Bronchial epithelial cell (primary cell): ENCODE measurements around the gene PPARD. TPM values are rescaled to one million over a fixed set of nuclear protein-coding genes. Genes with fewer than 3 reads are reported as not detected.

Source experiments
- DNase-seq: peaks from one replicate; pipeline ENCODE4 v3.0.0-alpha.2; 2010; ENCODE audit warnings: low read depth
- FAIRE-seq: peaks from 2 replicates; lab custom pipeline; 2011; peaks lifted over from hg19 to GRCh38; lab: Jason Lieb, UNC
- H3K27me3 ChIP-seq: 2 replicates; pipeline ENCODE4 v1.5.1; 2011; ENCODE audit warnings: low read length; ENCODE audit not compliant: control insufficient read depth, insufficient read depth
- H3K36me3 ChIP-seq: 2 replicates; pipeline ENCODE4 v1.5.1; 2011; ENCODE audit warnings: low read length; ENCODE audit not compliant: control insufficient read depth, insufficient read depth
- H3K4me3 ChIP-seq: 2 replicates; pipeline ENCODE4 v1.5.1; 2011; ENCODE audit warnings: mild to moderate bottlenecking, low read depth, low read length, control low read depth
- total RNA-seq: library from RNA; depleted of rRNA; stranded (reverse); fragments of >200 nt; gene quantifications from 2 replicates; pipeline ENCODE4 v1.2.1, GENCODE V29; 2014
- TF ChIP-seq, protein P1 (sequence below): IDR thresholded peaks from 2 replicates; pipeline ENCODE4 v1.5.1; 2011; ENCODE audit warnings: mild to moderate bottlenecking, moderate library complexity, low read length, control low read depth, inconsistent platforms; ENCODE audit not compliant: insufficient read depth, severe bottlenecking

The PPARD gene
- total RNA-seq, 1 donor from 2014 or later, result 10.3 TPM

DNA sequence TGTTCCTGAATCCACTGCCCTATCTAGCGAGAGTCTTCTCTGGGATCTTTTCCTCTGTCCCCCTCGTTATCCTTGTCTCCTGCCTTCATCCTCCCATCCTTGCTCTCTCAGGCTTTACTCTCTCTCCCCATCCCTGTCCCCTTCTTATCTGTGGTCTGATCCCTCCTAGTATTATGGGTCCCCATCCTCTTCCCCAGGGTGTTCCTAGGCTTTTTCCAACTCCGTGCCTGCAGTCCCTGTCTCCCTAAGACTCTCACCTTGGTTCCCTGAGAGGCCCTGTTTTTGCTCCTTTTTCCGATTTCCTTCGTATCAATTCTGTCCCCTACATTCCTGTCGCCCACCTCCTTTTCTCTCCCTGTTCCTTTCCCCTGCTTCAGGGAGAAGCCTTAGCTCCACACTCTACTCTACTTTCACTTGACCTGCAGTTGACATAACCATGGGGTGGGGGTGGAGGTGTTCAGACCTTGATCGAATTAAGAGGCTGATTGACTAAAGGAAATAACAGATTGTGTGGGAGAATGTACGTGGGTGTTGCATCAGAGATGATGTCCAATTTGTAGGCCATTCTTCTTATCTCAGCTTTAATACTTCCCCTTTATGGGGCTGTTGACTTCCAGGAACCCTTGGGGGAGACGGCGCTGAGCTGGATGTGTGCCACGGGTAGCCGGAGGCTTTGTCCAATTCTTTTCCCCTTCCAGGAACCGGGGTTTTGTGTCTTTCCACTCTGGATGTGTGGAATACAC lies 905 bp downstream of the PPARD start:
- FAIRE-seq (no peak), DNase-seq (peak; percentile 30)
- TF ChIP-seq, protein P1, sequence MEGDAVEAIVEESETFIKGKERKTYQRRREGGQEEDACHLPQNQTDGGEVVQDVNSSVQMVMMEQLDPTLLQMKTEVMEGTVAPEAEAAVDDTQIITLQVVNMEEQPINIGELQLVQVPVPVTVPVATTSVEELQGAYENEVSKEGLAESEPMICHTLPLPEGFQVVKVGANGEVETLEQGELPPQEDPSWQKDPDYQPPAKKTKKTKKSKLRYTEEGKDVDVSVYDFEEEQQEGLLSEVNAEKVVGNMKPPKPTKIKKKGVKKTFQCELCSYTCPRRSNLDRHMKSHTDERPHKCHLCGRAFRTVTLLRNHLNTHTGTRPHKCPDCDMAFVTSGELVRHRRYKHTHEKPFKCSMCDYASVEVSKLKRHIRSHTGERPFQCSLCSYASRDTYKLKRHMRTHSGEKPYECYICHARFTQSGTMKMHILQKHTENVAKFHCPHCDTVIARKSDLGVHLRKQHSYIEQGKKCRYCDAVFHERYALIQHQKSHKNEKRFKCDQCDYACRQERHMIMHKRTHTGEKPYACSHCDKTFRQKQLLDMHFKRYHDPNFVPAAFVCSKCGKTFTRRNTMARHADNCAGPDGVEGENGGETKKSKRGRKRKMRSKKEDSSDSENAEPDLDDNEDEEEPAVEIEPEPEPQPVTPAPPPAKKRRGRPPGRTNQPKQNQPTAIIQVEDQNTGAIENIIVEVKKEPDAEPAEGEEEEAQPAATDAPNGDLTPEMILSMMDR, result no peak
- Histone ChIP-seq H3K4me3 (peak overlapping the region; percentile 88), H3K27me3 (no peaks in the 10 kb centered on the region), H3K36me3 (peaks cover 10% of the 10 kb centered on the region)

DNA sequence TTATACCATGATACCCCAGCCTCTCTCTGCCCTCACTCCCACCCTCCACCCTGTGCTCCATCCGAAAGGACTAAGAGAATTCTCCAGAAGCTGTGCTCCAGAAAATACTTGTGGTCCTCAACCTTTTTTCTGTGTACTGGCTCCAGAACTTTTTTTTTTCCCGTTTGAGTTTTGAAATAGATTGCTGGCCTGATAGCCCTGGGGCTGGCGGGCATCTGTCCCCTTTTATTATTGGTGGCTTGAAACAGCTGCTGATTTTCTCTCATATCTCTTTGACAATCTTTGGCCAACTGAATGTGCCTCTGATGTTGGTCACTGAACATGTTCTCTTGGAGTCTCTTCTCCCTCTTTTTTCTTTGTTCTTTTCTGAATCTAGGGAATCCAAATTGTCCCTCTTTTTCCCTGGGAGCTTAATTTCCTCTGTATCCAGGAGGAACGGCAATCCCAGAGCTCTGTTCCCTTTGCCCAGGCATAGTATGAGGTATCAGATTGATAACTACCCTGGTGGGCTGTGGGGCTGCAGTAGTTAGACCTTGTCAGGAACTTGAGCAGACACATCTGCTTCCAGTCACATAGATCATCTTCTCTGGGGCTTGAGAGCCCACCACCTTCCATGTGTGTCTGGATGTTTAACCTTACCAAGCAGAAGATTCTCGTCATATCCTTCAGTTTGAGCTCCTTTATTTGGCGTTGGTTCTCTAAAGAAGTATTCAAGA lies 1.6 kb downstream of the PPARD start:
- FAIRE-seq, result no peak
- H3K4me3 ChIP-seq, result peak overlapping the region; percentile 88
- DNase-seq, result no peak

DNA sequence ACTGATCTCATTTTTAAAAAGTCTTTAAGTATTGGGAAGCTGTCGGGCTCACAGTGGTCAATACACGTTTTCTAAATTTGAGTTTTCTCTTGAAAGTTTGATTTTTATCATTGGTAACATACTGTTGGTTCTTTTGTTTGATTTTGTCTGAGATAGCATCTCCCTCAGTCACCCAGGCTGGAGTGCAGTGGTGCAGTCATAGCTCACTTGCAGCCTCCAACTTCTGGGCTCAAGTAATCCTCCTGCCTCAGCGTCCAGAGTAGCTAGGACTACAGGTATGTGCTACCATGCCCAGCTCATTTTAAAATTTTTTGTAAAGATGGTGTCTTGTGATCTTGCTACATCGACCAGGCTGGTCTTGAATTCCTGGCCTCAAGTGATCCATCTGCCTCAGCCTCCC lies 9.1 kb downstream of the PPARD start:
- TF ChIP-seq, protein P1, result no peak
- Histone ChIP-seq H3K36me3 (peaks cover 17% of the 10 kb centered on the region), H3K4me3 (no peak overlapping the region), H3K27me3 (no peaks in the 10 kb centered on the region)
- DNase-seq, result no peak
- FAIRE-seq, result no peak

More for the DNA sequence above, 1.6 kb downstream of the PPARD start:
- Histone ChIP-seq H3K27me3 (no peaks in the 10 kb centered on the region), H3K36me3 (peaks cover 12% of the 10 kb centered on the region)
- TF ChIP-seq, protein P1, result no peak

DNA sequence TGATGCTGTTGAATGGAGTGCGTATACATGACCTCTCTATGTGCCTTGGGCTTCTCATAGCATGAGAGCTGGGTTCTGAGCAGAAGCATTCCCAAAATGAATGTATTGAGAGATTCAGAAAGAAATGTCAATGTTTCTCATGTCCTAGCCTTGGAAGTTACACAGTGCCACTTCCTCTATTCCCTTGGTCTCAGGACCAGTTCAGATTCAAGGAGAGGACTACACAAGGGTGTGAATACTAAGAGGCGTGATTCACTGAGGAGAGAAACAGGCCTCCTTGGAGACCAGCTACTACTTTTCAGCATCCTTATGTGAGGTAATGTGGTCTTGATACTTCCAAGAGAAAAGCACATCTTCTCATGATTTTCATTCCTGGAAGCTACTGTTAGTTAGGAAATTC lies 10.4 kb downstream of the PPARD start:
- FAIRE-seq (no peak), DNase-seq (no peak)
- Histone ChIP-seq H3K36me3 (peaks cover 15% of the 10 kb centered on the region), H3K4me3 (no peak overlapping the region), H3K27me3 (no peaks in the 10 kb centered on the region)
- TF ChIP-seq, protein P1, result no peak

DNA sequence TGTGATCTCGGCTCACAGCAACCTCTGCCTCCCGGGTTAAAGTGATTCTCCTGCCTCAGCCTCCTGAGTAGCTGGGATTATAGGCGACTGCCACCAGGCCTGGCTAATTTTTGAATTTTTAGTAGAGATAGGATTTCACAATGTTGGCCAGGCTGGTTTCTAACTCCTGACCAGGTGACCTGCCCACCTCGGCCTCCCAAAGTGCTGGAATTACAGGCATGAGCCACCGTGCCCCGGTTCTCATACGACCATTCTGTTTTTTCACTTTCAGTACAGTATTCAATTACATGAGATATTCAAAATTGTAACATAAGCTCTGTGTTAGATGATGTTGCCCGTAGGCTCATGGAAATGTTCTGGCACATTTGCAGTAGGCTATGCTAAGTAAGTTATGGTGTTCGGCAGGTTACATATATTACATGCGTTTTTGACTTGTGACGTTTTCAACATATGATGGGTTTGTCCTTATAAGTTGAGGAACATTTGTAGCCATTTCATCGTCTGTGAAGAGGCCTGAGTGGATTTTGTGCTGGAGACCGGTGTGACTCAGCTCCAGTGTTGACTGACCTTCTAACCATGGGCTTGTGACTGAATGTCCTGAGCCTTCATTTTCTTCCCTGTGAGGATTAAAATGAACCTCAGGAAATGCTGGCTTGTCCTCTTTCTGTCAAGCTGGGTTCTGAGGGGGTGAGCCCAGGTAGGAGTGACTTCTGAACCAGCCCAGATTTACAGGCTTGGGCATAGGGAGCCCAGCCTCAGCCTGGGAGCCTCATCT lies 12.2 kb downstream of the PPARD start:
- peaks cover 12% of the 10 kb centered on the region for H3K36me3 ChIP-seq
- DNase-seq, result no peak
- no peaks in the 10 kb centered on the region for H3K27me3 ChIP-seq
- FAIRE-seq, result no peak
- H3K4me3 ChIP-seq, result no peak overlapping the region
- TF ChIP-seq, protein P1, result no peak
